Activated naive CD8-positive, alpha-beta T cell treated with anti-CD3 and anti-CD28 coated beads, Interleukin-2, amount 50 U/mL, for 24 hours (primary cell): ENCODE data around the gene SLC37A1.

ENCODE experiments used
- ATAC-seq: fragments of 150-1000 bp; cut with Tn5 transposase; one replicate; pipeline ENCODE4 v1.10.0; 2021
- DNase-seq: peaks from one replicate; pipeline ENCODE4 v3.0.0; 2021
- H3K27ac Mint-ChIP-seq: one replicate; pipeline ENCODE4 v1.8.0; 2021; ENCODE audit warnings: mild to moderate bottlenecking, mixed read lengths
- H3K27me3 Mint-ChIP-seq: one replicate; pipeline ENCODE4 v1.8.0; 2021; ENCODE audit warnings: mixed read lengths
- H3K36me3 Mint-ChIP-seq: one replicate; pipeline ENCODE4 v1.8.0; 2021; ENCODE audit warnings: low read depth, mixed read lengths
- H3K4me1 Mint-ChIP-seq: one replicate; pipeline ENCODE4 v1.8.0; 2021; ENCODE audit warnings: mixed read lengths
- H3K4me3 Mint-ChIP-seq: one replicate; pipeline ENCODE4 v1.8.0; 2021; ENCODE audit warnings: mild to moderate bottlenecking, moderate library complexity, mixed read lengths
- H3K9me3 Mint-ChIP-seq: one replicate; pipeline ENCODE4 v1.8.0; 2021; ENCODE audit warnings: mixed read lengths

SLC37A1 gene

DNA sequence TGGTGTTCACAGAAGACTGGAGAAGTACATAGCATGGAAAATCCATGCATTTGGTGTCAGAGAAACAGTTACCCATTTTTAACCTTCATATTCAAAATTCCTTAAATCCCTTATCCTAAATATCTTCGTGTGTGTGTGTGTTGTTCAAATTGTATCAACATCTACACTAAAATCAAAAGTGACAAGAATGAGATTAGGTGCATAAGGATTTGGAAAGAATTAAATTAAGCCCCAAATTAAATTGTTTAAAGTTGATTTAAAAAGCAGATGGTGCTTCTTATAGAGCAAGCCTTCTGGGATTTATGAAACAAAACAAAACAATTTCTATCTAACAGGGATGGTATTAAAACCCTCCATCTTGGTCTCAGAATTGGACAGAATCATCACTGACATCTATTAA lies 22.3 kb upstream of the SLC37A1 start:
- Mint-ChIP-seq H3K36me3 (no peaks in the 10 kb centered on the region), H3K4me3 (no peak overlapping the region), H3K27me3 (peaks cover 3% of the 10 kb centered on the region), H3K4me1 (peaks cover 7% of the 10 kb centered on the region), H3K27ac (no peak overlapping the region), H3K9me3 (no peaks in the 10 kb centered on the region)
- ATAC-seq (no peak), DNase-seq (no peak)

DNA sequence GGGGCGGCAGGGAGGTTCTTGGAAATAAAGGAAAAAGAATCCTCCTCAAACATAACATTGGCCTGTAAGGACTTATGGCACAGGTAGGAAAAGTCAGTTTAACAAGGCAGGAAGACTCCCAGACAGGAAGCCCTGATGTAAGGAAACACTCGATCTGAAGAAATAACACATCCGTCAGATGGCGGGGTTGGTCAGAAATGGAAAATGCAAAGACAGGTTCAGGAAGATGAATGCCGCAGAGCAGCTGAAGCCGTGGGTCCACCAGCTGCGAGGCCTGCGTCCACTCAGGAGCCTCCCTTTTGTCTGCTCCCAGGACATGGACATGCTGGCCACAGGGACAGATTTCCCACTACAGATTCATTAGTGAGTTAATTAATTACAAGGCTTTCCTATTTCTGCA lies 21.5 kb upstream of the SLC37A1 start:
- Mint-ChIP-seq H3K4me1 (peaks cover 12% of the 10 kb centered on the region), H3K4me3 (no peak overlapping the region), H3K36me3 (no peaks in the 10 kb centered on the region), H3K9me3 (no peaks in the 10 kb centered on the region), H3K27me3 (no peaks in the 10 kb centered on the region), H3K27ac (no peak overlapping the region)
- ATAC-seq, result no peak
- no peak for DNase-seq

DNA sequence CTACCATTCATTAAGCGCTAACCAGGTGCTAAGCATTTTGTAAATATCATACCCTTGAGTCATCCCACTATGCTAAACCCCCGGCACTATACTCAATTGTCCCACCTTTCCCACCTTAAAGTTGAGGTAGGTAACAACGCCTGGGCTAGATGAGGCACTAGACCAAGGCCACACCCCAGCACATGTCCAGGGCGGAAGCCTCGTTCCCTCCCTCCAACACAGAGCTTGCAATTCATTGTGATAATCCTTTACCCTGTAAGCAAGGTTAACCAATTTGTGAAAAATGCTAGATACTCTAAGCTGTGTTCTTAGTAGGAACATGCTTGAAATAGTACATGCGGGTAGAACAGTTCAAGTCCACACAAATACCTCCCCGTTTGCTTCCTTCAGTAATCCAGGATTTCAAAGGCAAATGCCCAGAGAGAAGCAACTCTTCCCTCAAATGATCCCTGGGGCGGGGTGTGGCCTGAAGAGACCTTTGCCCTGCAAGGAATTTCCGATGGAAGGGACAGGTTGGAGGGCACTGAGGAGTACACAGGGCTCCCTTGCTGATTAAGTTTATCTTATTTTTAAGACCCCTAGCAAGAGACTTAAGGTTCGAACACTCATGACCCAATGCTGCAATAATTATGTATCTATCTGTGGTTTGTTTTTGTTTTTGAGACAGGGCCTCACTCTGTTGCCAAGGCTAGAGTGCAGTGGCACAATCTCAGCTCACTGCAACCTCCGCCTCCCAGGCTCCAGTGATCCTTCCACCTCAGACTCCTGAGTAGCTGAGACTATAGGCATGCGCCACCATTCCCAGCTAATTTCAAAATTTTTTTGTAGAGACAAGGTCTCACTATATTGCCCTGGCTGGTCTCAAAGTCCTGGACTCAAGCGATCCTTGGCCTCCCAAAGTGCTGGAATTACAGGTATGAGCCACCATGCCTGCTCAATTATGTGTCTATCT lies 20.3 kb upstream of the SLC37A1 start:
- ATAC-seq (no peak), DNase-seq (no peak)
- H3K36me3 Mint-ChIP-seq, result no peaks in the 10 kb centered on the region
- peaks cover 13% of the 10 kb centered on the region for H3K4me1 Mint-ChIP-seq
- no peaks in the 10 kb centered on the region for H3K27me3 Mint-ChIP-seq
- no peaks in the 10 kb centered on the region for H3K9me3 Mint-ChIP-seq
- H3K4me3 Mint-ChIP-seq, result no peak overlapping the region
- H3K27ac Mint-ChIP-seq, result no peak overlapping the region

DNA sequence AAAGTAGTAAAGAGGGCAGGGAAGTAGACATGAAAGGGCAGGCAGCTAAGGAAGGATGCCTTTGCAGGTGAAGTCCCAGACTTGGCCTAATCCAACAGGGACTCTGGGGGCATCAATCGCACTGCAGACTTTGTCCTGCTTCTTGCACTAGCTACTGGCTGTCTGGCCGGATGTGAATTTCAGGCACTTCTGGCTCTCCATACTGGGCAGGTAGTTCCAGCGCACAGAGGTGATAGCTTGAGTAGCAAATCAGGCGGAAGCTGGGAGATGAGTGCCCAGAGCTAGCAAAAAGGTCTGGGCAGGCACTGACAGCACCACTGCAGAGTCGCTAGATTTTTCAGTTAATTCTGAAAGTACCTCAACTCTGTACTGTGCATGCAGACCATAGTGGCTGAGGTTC lies 18.6 kb upstream of the SLC37A1 start:
- Mint-ChIP-seq H3K27ac (no peak overlapping the region), H3K36me3 (no peaks in the 10 kb centered on the region), H3K27me3 (no peaks in the 10 kb centered on the region), H3K9me3 (no peaks in the 10 kb centered on the region), H3K4me3 (no peak overlapping the region), H3K4me1 (peaks cover 13% of the 10 kb centered on the region)
- no peak for ATAC-seq
- DNase-seq, result no peak

DNA sequence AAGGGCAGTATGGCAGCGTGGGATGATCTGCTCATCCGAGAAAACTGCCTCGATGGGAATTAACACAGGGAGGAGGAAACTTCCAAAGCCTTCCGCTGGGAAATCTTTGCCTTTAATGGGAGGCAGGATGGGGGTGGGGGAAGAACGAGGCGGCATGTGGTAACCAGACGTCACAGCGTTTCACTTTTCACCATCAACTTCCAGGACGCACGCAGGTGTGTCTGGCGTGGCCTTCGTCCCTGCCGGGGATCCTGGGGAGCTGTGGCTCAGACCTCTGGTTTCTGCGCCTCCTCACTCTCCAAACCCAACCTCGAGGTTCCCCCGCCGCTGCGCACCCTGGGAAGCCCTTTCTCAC lies 17.9 kb upstream of the SLC37A1 start:
- Mint-ChIP-seq H3K27ac (peak overlapping the region; percentile 73), H3K4me1 (peaks cover 13% of the 10 kb centered on the region), H3K27me3 (no peaks in the 10 kb centered on the region), H3K9me3 (no peaks in the 10 kb centered on the region), H3K4me3 (peak overlapping the region; percentile 87), H3K36me3 (no peaks in the 10 kb centered on the region)
- no peak for DNase-seq
- ATAC-seq, result no peak

DNA sequence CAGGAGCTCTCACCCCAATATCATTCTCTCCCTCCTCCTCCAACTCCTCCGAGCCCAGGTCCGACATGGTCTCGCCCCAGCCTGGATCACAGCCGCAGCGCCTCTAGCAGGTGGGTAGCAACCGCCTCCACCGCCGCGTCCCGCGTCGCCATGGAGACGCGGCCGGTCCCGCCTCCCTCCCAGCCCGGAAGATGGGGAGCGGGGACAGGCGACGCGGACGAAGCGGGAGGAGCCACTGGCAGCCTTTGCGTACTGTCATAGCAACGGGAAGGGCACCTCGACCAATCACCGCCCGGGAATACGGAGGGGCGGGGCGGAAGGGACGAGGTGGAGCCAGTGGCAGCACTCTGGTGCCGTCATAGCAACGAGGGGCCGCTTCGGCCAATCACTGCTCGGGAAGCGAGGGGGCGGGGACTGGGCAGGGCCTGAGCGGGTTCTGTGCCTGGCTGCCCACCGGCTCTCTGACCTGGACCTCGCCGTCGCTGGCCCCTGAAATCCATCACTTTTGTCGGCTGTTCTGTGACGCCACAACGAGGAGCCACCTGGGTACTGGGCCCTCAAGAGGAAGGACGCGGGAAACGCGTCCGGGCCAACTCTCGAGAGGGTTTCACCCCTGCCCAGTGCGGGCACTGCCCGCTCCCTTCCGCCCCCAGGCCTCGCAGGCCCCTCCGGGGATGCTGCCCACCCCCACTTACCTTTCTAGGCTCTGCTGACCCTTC lies 17.4 kb upstream of the SLC37A1 start, which contains the start of gene RSPH1:
Gene RSPH1, minus strand, starts transcription at position 105 of the 719 bp plus-strand sequence. Its CDS starts 38 bp downstream, at position 67.
- peak; percentile 99 for DNase-seq
- Mint-ChIP-seq H3K4me1 (peaks cover 13% of the 10 kb centered on the region), H3K27me3 (no peaks in the 10 kb centered on the region), H3K36me3 (no peaks in the 10 kb centered on the region), H3K4me3 (peak within 1 kb of the TSS; percentile 87), H3K27ac (peak within 1 kb of the TSS; percentile 83), H3K9me3 (no peaks in the 10 kb centered on the region)
- peak; percentile 99 for ATAC-seq

DNA sequence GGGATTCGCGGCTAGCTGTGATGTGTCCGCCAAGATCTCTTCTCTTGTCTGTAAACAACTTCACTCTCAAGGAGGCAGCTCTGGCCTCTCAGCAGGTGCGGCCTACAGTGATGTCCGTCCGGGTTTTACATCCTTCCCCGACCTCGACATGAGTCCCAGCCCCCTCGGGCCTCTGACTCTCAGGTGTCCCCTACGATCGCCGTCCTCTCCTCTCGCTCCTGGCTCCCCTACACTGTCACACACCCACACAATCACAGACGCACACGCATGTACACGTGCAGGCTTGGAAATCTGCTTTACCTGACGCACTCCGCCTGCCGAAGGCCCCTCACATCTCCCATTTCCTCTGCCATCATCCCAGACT lies 16.8 kb upstream of the SLC37A1 start:
- no peak for ATAC-seq
- DNase-seq, result no peak
- peak overlapping the region; percentile 87 for H3K4me3 Mint-ChIP-seq
- H3K4me1 Mint-ChIP-seq, result peaks cover 13% of the 10 kb centered on the region
- no peaks in the 10 kb centered on the region for H3K27me3 Mint-ChIP-seq
- peak overlapping the region; percentile 83 for H3K27ac Mint-ChIP-seq
- H3K9me3 Mint-ChIP-seq, result no peaks in the 10 kb centered on the region
- H3K36me3 Mint-ChIP-seq, result no peaks in the 10 kb centered on the region

GRCh38 chr21:42498012-42498411 lies 15.6 kb upstream of the SLC37A1 start:
- no peak overlapping the region for H3K27ac Mint-ChIP-seq
- no peaks in the 10 kb centered on the region for H3K9me3 Mint-ChIP-seq
- H3K4me3 Mint-ChIP-seq, result no peak overlapping the region
- no peak for DNase-seq
- no peak for ATAC-seq
- H3K36me3 Mint-ChIP-seq, result no peaks in the 10 kb centered on the region
- no peaks in the 10 kb centered on the region for H3K27me3 Mint-ChIP-seq
- H3K4me1 Mint-ChIP-seq, result peaks cover 13% of the 10 kb centered on the region

DNA sequence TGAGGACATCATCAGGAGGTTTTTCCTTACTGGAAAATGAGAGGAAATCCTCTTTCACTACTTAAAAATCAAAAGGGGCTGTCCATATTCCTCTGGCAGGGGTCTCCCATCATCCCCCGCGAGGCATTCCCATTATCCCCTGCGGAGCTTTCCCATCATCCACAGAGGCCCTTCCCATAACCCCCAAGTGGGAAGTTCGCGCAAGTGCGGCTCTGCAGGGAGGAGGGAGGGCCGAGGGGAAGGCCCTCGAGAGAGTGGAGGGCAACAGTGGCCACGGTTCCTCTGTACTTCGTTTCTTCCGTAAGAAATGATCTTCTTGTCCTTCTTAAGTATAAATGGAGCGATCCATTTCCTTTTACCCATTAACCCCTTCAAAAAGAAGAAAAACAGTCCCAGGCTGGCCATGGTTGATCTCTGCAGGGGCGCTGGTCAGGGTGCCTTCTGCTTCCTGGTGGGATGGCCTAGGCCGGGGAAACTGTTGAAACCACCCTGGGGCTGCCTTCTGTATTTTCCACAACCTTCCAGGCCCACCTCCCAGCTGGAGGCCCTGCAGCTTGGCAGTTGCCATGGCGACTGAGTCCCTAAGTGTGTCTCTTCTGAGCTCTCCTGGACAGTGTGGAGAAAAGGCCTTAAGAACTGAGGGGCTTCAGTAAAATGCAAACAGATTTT lies 14.1 kb upstream of the SLC37A1 start:
- no peak for DNase-seq
- ATAC-seq, result no peak
- Mint-ChIP-seq H3K4me3 (no peak overlapping the region), H3K27me3 (no peaks in the 10 kb centered on the region), H3K27ac (no peak overlapping the region), H3K4me1 (peaks cover 24% of the 10 kb centered on the region), H3K9me3 (no peaks in the 10 kb centered on the region), H3K36me3 (no peaks in the 10 kb centered on the region)

DNA sequence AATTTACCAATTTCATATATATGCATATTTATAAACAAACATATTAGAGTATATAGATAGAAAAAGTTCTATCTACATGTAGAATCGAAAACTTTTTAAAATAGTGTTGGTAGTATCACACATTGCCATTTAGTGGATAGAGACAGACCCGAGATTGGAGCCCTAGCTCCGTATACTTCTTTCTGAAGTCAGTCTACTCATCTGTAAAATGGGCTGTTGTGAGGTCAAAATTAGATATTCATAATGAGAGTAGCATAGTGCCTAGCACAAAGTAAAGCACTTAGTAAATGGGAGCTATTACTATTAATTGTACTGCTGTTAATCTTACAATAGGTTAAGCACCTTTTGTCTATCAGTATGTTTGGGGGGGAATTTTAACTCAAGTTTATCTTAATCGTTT lies 13.4 kb upstream of the SLC37A1 start:
- Mint-ChIP-seq H3K36me3 (no peaks in the 10 kb centered on the region), H3K4me1 (peaks cover 30% of the 10 kb centered on the region), H3K9me3 (no peaks in the 10 kb centered on the region), H3K27ac (no peak overlapping the region), H3K4me3 (no peak overlapping the region), H3K27me3 (no peaks in the 10 kb centered on the region)
- DNase-seq, result no peak
- no peak for ATAC-seq

DNA sequence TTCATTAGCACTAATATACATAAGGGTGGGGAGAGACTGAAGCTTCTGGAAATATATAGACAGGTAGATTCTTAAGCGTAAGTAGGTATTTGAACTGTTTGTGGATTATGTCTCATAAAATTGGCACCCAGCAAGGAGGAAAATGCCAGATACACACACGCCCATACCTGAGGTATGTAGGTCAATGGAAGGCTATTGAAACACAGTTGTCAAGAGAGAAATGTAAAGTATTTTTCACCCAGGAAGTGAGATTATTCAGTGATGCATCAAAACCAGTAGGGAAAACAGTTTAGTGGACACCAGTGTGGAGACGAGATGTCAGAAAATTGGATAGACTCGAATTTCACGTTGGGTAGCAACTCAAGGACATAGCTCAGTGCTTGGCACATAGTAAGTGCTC lies 12.9 kb upstream of the SLC37A1 start:
- no peaks in the 10 kb centered on the region for H3K9me3 Mint-ChIP-seq
- H3K4me1 Mint-ChIP-seq, result peaks cover 28% of the 10 kb centered on the region
- no peaks in the 10 kb centered on the region for H3K36me3 Mint-ChIP-seq
- H3K27me3 Mint-ChIP-seq, result no peaks in the 10 kb centered on the region
- ATAC-seq (no peak), DNase-seq (no peak)
- no peak overlapping the region for H3K27ac Mint-ChIP-seq
- no peak overlapping the region for H3K4me3 Mint-ChIP-seq

DNA sequence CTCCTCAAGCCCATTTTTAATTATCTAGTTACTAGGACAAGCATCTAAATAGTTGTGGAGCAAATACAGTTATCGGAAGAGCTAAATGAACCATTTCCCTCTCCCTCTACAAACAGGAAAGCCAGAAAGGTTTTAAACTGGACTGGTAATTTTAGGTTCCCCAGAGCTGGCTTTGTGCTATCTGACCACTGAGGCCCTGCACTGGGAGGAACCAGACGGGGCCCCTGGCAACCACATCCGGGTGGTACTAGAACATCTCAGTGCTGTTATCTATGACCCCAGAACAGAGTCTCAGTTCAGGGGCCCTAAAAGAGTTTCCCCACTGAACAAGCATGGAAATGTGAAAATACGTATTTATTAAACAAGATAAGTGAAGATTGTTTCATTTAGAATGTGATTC lies 9.9 kb upstream of the SLC37A1 start:
- H3K9me3 Mint-ChIP-seq, result no peaks in the 10 kb centered on the region
- no peaks in the 10 kb centered on the region for H3K36me3 Mint-ChIP-seq
- H3K4me1 Mint-ChIP-seq, result peaks cover 18% of the 10 kb centered on the region
- no peak for ATAC-seq
- no peak overlapping the region for H3K4me3 Mint-ChIP-seq
- peak; percentile 22 for DNase-seq
- H3K27ac Mint-ChIP-seq, result no peak overlapping the region
- no peaks in the 10 kb centered on the region for H3K27me3 Mint-ChIP-seq

DNA sequence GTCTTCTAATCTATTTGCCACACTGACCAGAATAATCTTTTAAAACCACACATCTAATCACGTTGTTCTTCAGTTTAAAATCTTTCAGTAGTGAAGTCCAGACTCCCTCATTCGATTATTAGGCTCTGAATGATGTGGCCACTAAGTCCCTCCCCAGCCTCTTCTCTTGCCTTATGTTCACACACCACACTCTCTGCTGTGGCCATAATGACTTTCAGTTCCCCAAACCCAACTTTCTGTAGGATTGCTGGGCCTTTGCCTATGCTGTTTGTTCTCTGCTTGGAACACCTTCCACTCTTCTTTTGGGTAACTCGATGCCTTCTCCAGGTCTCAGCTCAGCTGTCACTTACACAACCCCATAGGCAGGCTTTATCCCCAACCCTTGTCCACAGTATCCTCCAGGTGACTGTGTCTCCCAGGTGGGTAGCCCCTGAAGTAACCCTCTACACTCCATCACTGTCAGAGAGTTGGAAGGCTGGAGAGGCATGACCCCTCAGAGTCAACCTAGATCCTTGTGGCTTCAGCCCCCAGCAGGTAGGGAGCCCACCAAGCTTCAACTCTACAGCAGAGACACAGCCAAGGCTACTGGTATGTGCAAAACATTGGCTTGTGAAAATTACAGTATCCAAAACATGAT lies 8.4 kb upstream of the SLC37A1 start:
- Mint-ChIP-seq H3K4me1 (peaks cover 18% of the 10 kb centered on the region), H3K27ac (no peak overlapping the region), H3K4me3 (no peak overlapping the region), H3K9me3 (no peaks in the 10 kb centered on the region), H3K36me3 (no peaks in the 10 kb centered on the region), H3K27me3 (no peaks in the 10 kb centered on the region)
- ATAC-seq (no peak), DNase-seq (no peak)

GRCh38 chr21:42507418-42507817 lies 6.2 kb upstream of the SLC37A1 start:
- H3K4me1 Mint-ChIP-seq, result peaks cover 20% of the 10 kb centered on the region
- no peak overlapping the region for H3K27ac Mint-ChIP-seq
- DNase-seq, result no peak
- H3K4me3 Mint-ChIP-seq, result no peak overlapping the region
- no peak for ATAC-seq
- H3K27me3 Mint-ChIP-seq, result no peaks in the 10 kb centered on the region
- H3K9me3 Mint-ChIP-seq, result no peaks in the 10 kb centered on the region
- no peaks in the 10 kb centered on the region for H3K36me3 Mint-ChIP-seq
